GM12872 (cell line): ENCODE data around the gene KSR1.

Source experiments
- CTCF ChIP-seq: IDR thresholded peaks from 3 replicates; pipeline ENCODE4 v1.5.1; 2011; ENCODE audit warnings: low read depth, mild to moderate bottlenecking, low read length, moderate library complexity; ENCODE audit not compliant: insufficient read depth

KSR1 gene

GRCh38 chr17:27588354-27588753 lies 132.1 kb downstream of the KSR1 start:
- no peak for TF ChIP-seq CTCF

- TF ChIP-seq CTCF = no peak
Observed at GRCh38 chr17:27590864-27591263, 134.6 kb downstream of the KSR1 start.

GRCh38 chr17:27591986-27592385 lies 135.7 kb downstream of the KSR1 start:
- TF ChIP-seq CTCF = no peak

GRCh38 chr17:27593232-27593856 lies 137.1 kb downstream of the KSR1 start:
- TF ChIP-seq CTCF = no peak

- TF ChIP-seq CTCF = no peak
Observed at GRCh38 chr17:27593857-27594255, 137.6 kb downstream of the KSR1 start.

- TF ChIP-seq CTCF = no peak
Observed at GRCh38 chr17:27595208-27595607, 139.0 kb downstream of the KSR1 start.

GRCh38 chr17:27596096-27596495 lies 139.8 kb downstream of the KSR1 start:
- TF ChIP-seq CTCF = no peak

GRCh38 chr17:27596566-27597187 lies 140.4 kb downstream of the KSR1 start:
- no peak for TF ChIP-seq CTCF
